HG03378 (cell line): ENCODE measurements around the gene PNPLA3.

ENCODE experiments used
- ATAC-seq: cut with Tn5 transposase; IDR thresholded peaks from one replicate; pipeline ENCODE4 v1.9.1; 2021; ENCODE audit warnings: mild to moderate bottlenecking, moderate library complexity; ENCODE audit not compliant: unreplicated experiment

Gene PNPLA3

GRCh38 chr22:43921370-43921769, 2.2 kb upstream of the PNPLA3 start:
- no peak for ATAC-seq

- no peak for ATAC-seq
These were observed 1.5 kb upstream of the PNPLA3 start for GRCh38 chr22:43922123-43922522.

GRCh38 chr22:43923191-43923590, 414 bp upstream of the PNPLA3 start:
- ATAC-seq = no peak

GRCh38 chr22:43924877-43925276, 1.3 kb downstream of the PNPLA3 start:
- no peak for ATAC-seq

GRCh38 chr22:43925433-43926348, 2.1 kb downstream of the PNPLA3 start:
- ATAC-seq = no peak

- ATAC-seq = no peak
These were observed 2.7 kb downstream of the PNPLA3 start for GRCh38 chr22:43926349-43926710.

GRCh38 chr22:43928468-43928867, 4.9 kb downstream of the PNPLA3 start:
- no peak for ATAC-seq

GRCh38 chr22:43928908-43929307, 5.3 kb downstream of the PNPLA3 start:
- ATAC-seq = no peak

GRCh38 chr22:43931771-43932170, 8.2 kb downstream of the PNPLA3 start:
- no peak for ATAC-seq

GRCh38 chr22:43941449-43941848, 17.8 kb downstream of the PNPLA3 start:
- ATAC-seq = no peak

- ATAC-seq = no peak
These were observed 21.2 kb downstream of the PNPLA3 start for GRCh38 chr22:43944670-43945430.

- no peak for ATAC-seq
These were observed 22.2 kb downstream of the PNPLA3 start for GRCh38 chr22:43945632-43946383.

- ATAC-seq = no peak
These were observed 22.7 kb downstream of the PNPLA3 start for GRCh38 chr22:43946384-43946667.

GRCh38 chr22:43948836-43949406, 25.3 kb downstream of the PNPLA3 start:
- ATAC-seq = no peak

- no peak for ATAC-seq
These were observed 27.8 kb downstream of the PNPLA3 start for GRCh38 chr22:43951391-43951790.

GRCh38 chr22:43951966-43952365, 28.4 kb downstream of the PNPLA3 start:
- no peak for ATAC-seq

GRCh38 chr22:43953988-43954785, 30.6 kb downstream of the PNPLA3 start:
- ATAC-seq = no peak

GRCh38 chr22:43955040-43955882, 31.7 kb downstream of the PNPLA3 start, which contains the start of gene SAMM50:
Gene SAMM50, plus strand, starts transcription at chr22:43955442. Its CDS starts 136 bp downstream, at chr22:43955578.
- peak; percentile 77 for ATAC-seq
